Smooth muscle cell (in vitro differentiated cells): ENCODE results near the gene DUSP23. TPM values are rescaled to one million over a fixed set of nuclear protein-coding genes. Genes with fewer than 3 reads are reported as not detected.
A peak's percentile ranks its signal among the peaks of the same experiment; 100 is the strongest.

Source experiments
- DNase-seq: peaks from one replicate; lab custom pipeline; 2025; ENCODE audit not compliant: unreplicated experiment; lab: John Stamatoyannopoulos, UW
- H2AFZ ChIP-seq: fragments of 200-600 bp; sonication (generic); 2 replicates; pipeline ENCODE4 v1.6.0; 2016; ENCODE audit warnings: antibody characterized with exemption, low read depth, mild to moderate bottlenecking
- H3F3A ChIP-seq: fragments of 200-600 bp; sonication (generic); 2 replicates; pipeline ENCODE4 v1.6.0; 2017; ENCODE audit warnings: antibody characterized with exemption, low read depth
- H3K27ac ChIP-seq: fragments of 200-600 bp; sonication (generic); 2 replicates; pipeline ENCODE4 v1.5.1; 2016; ENCODE audit warnings: low read depth, mild to moderate bottlenecking
- H3K27me3 ChIP-seq: fragments of 200-600 bp; sonication (generic); 2 replicates; pipeline ENCODE4 v1.6.1; 2016; ENCODE audit warnings: low read depth, mild to moderate bottlenecking
- H3K36me3 ChIP-seq: fragments of 200-600 bp; sonication (generic); 2 replicates; pipeline ENCODE4 v1.5.1; 2016; ENCODE audit warnings: low read depth
- H3K4me1 ChIP-seq: fragments of 200-600 bp; sonication (generic); 2 replicates; pipeline ENCODE4 v1.5.1; 2016; ENCODE audit warnings: low read depth
- H3K4me2 ChIP-seq: fragments of 200-600 bp; sonication (generic); 2 replicates; pipeline ENCODE4 v1.6.0; 2016; ENCODE audit warnings: mild to moderate bottlenecking
- H3K4me3 ChIP-seq: fragments of 200-600 bp; sonication (generic); 2 replicates; pipeline ENCODE4 v1.5.1; 2016; ENCODE audit warnings: mild to moderate bottlenecking
- H3K79me2 ChIP-seq: fragments of 200-600 bp; sonication (generic); 2 replicates; pipeline ENCODE4 v1.6.0; 2016; ENCODE audit warnings: low read depth, mild to moderate bottlenecking
- H3K9ac ChIP-seq: fragments of 200-600 bp; sonication (generic); 2 replicates; pipeline ENCODE4 v1.6.0; 2016; ENCODE audit warnings: low read depth
- H3K9me3 ChIP-seq: fragments of 200-600 bp; sonication (generic); replicated peaks from 2 replicates; pipeline ENCODE4 v1.5.1; 2016; ENCODE audit warnings: low read depth
- H4K20me1 ChIP-seq: fragments of 200-600 bp; sonication (generic); 2 replicates; pipeline ENCODE4 v1.6.0; 2016; ENCODE audit warnings: low read depth
- WGBS: methylation state at CpG from one replicate; pipeline ENCODE4 v1.1.7; 2016; ENCODE audit warnings: low lambda C conversion rate; 5-methylcytosine and 5-hydroxymethylcytosine counted together
- polyA plus RNA-seq: library from polyadenylated mRNA; unstranded; fragments of >200 nt; fragmentation: Nextera tagmentation; extraction: Ambion mirVana; gene quantifications from 2 replicates; pipeline ENCODE4 v1.2.1, GENCODE V29; 2016
- total RNA-seq: library from RNA; depleted of rRNA; stranded (reverse); fragments of >200 nt; gene quantifications from 2 replicates; pipeline ENCODE4 v1.2.3, GENCODE V29; 2014
- TF ChIP-seq, protein P1 (sequence below): fragments of 200-600 bp; sonication (generic); IDR thresholded peaks from 2 replicates; pipeline ENCODE4 v1.5.1; 2017; ENCODE audit warnings: borderline replicate concordance, mild to moderate bottlenecking, antibody characterized with exemption; ENCODE audit not compliant: insufficient read depth, poor library complexity, severe bottlenecking

The DUSP23 gene
- total and polyA plus RNA-seq, 2 experiments from 2014 or later: 32.9 to 41.4 TPM

DNA sequence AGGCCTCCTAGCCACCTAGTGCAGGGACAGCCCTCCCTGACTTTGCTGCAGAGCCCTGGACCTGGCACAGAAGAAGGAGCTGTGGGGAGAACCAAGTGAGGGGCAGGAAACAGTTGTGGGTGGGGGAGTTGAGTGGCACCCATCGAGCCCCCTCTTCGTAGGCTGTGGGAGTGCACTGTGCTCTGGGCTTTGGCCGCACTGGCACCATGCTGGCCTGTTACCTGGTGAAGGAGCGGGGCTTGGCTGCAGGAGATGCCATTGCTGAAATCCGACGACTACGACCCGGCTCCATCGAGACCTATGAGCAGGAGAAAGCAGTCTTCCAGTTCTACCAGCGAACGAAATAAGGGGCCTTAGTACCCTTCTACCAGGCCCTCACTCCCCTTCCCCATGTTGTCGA is 1.2 kb downstream of the DUSP23 start:
- Histone ChIP-seq H3K9me3 (no peaks in the 10 kb centered on the region), H3K4me3 (no peak overlapping the region), H3K27me3 (no peaks in the 10 kb centered on the region), H3F3A (no peaks in the 10 kb centered on the region), H3K79me2 (no peaks in the 10 kb centered on the region), H3K9ac (no peak overlapping the region), H3K4me2 (peak overlapping the region; percentile 90), H3K27ac (no peak overlapping the region), H3K36me3 (no peaks in the 10 kb centered on the region), H2AFZ (no peak overlapping the region), H4K20me1 (no peaks in the 10 kb centered on the region), H3K4me1 (no peaks in the 10 kb centered on the region)
- TF ChIP-seq, protein P1, sequence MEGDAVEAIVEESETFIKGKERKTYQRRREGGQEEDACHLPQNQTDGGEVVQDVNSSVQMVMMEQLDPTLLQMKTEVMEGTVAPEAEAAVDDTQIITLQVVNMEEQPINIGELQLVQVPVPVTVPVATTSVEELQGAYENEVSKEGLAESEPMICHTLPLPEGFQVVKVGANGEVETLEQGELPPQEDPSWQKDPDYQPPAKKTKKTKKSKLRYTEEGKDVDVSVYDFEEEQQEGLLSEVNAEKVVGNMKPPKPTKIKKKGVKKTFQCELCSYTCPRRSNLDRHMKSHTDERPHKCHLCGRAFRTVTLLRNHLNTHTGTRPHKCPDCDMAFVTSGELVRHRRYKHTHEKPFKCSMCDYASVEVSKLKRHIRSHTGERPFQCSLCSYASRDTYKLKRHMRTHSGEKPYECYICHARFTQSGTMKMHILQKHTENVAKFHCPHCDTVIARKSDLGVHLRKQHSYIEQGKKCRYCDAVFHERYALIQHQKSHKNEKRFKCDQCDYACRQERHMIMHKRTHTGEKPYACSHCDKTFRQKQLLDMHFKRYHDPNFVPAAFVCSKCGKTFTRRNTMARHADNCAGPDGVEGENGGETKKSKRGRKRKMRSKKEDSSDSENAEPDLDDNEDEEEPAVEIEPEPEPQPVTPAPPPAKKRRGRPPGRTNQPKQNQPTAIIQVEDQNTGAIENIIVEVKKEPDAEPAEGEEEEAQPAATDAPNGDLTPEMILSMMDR: no peak
- no peak for DNase-seq
- 94% methylated on average over 12 of the region's 12 CpGs for WGBS

DNA sequence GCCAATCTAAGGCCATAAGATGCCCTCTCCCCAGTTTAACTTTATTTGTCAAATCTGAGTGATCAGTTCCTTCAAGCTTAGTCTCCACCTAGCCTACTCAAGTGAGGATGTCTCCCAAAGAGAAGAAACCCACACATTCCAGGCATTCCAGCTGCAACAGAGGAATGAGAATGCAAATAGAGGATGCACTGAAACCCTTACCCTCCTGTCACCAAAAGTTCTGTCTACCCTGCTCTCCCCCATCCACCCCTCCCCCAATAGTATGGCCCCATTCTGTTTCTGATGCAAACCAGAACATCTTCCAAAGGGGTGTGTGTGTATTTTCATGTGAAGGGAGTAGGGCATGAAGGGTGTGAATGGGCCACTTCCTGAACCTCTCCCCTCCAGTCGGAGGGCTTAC is 3.0 kb downstream of the DUSP23 start:
- no peak overlapping the region for H3K4me2 ChIP-seq
- no peaks in the 10 kb centered on the region for H3K79me2 ChIP-seq
- no peaks in the 10 kb centered on the region for H3K36me3 ChIP-seq
- H3K4me3 ChIP-seq: no peak overlapping the region
- H4K20me1 ChIP-seq: no peaks in the 10 kb centered on the region
- no peaks in the 10 kb centered on the region for H3K9me3 ChIP-seq
- H2AFZ ChIP-seq: no peak overlapping the region
- 44% methylated on average over 1 of the region's 1 CpG for WGBS
- no peak overlapping the region for H3K27ac ChIP-seq
- no peak for DNase-seq
- no peaks in the 10 kb centered on the region for H3F3A ChIP-seq
- no peak overlapping the region for H3K9ac ChIP-seq
- H3K4me1 ChIP-seq: no peaks in the 10 kb centered on the region
- no peaks in the 10 kb centered on the region for H3K27me3 ChIP-seq
- TF ChIP-seq, protein P1: no peak

DNA sequence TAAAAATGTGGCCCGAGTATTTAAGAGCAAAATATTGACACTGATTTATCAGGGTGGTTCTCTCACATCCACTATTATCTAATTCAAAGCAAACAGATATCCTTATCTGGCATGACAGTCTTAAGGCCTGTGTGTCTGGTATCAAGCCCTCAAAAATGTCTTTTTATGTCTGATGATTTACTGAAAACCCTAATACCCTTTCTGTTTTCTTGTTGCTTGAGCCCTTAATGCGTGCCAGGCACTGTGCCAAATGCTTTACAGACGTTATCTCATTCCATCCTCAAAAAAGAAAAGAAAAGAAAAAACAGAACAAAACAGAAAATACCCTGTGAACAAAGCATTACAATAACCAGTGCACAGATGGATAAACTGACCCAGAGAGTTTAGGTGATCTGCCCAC is 5.7 kb downstream of the DUSP23 start:
- Histone ChIP-seq H3K27me3 (no peaks in the 10 kb centered on the region), H3K79me2 (no peaks in the 10 kb centered on the region), H3K9me3 (no peaks in the 10 kb centered on the region), H3K4me3 (no peak overlapping the region), H3K9ac (no peak overlapping the region), H3K4me2 (peak overlapping the region; percentile 16), H3K27ac (peak overlapping the region; percentile 29), H3K4me1 (no peaks in the 10 kb centered on the region), H2AFZ (no peak overlapping the region), H3K36me3 (no peaks in the 10 kb centered on the region), H3F3A (no peaks in the 10 kb centered on the region), H4K20me1 (no peaks in the 10 kb centered on the region)
- no peak for DNase-seq
- 26% methylated on average over 3 of the region's 3 CpGs for WGBS
- TF ChIP-seq, protein P1: no peak

DNA sequence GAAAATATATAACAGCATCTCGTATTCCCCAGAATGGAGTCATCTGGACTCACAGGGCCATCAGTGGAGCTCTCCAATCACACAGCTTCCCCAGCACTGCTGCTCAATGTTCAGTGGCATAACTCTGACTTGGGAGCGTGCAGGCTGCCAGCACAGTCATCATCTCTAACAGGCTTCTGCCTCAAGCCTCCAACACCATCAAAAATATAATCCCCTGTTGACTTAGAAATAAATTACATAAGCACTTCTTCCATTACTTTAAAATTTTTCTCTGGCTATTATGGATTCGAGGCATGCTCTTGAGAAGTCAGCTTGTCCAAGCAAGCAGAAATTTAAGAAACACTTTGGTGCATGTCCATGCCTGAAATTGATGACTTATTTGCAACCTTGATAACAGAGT is 6.2 kb downstream of the DUSP23 start:
- Histone ChIP-seq H3K4me1 (no peaks in the 10 kb centered on the region), H3K36me3 (no peaks in the 10 kb centered on the region), H3K79me2 (no peaks in the 10 kb centered on the region), H3K9me3 (no peaks in the 10 kb centered on the region), H3K4me2 (no peak overlapping the region), H3K4me3 (no peak overlapping the region), H2AFZ (no peak overlapping the region), H3K27ac (peak overlapping the region; percentile 29), H3F3A (no peaks in the 10 kb centered on the region), H4K20me1 (no peaks in the 10 kb centered on the region), H3K9ac (no peak overlapping the region), H3K27me3 (no peaks in the 10 kb centered on the region)
- TF ChIP-seq, protein P1: no peak
- no peak for DNase-seq
- 27% methylated on average over 3 of the region's 3 CpGs for WGBS
